Ectodermal cell (in vitro differentiated cells): ENCODE results near the gene KNOP1.

Experiments used
- H3K27ac ChIP-seq: 2 replicates; pipeline ENCODE4 v1.7.0; 2013; ENCODE audit warnings: mild to moderate bottlenecking, low read depth, low read length; ENCODE audit not compliant: insufficient read depth, poor library complexity, severe bottlenecking
- H3K27me3 ChIP-seq: 2 replicates; pipeline ENCODE4 v1.7.0; 2013; ENCODE audit warnings: mild to moderate bottlenecking, low read length; ENCODE audit not compliant: insufficient read depth, control insufficient read depth, poor library complexity, severe bottlenecking
- H3K36me3 ChIP-seq: one replicate; pipeline ENCODE4 v1.7.0; 2013; ENCODE audit warnings: low read length; ENCODE audit not compliant: control insufficient read depth, insufficient read depth
- H3K4me1 ChIP-seq: one replicate; pipeline ENCODE4 v1.7.0; 2013; ENCODE audit warnings: low read length; ENCODE audit not compliant: control insufficient read depth, insufficient read depth
- H3K4me3 ChIP-seq: 2 replicates; pipeline ENCODE4 v1.7.0; 2013; ENCODE audit warnings: low read depth, low read length, control low read depth; ENCODE audit not compliant: insufficient read depth
- H3K9me3 ChIP-seq: 2 replicates; pipeline ENCODE4 v1.7.0; 2013; ENCODE audit warnings: mild to moderate bottlenecking, low read length, moderate library complexity; ENCODE audit not compliant: control insufficient read depth
- WGBS, 2 experiments: methylation state at CpG; one replicate each; pipeline ENCODE4 v1.1.7; 2013; ENCODE audit warnings: missing lambda C conversion rate in 2 of 2; 5-methylcytosine and 5-hydroxymethylcytosine counted together

Gene KNOP1

DNA sequence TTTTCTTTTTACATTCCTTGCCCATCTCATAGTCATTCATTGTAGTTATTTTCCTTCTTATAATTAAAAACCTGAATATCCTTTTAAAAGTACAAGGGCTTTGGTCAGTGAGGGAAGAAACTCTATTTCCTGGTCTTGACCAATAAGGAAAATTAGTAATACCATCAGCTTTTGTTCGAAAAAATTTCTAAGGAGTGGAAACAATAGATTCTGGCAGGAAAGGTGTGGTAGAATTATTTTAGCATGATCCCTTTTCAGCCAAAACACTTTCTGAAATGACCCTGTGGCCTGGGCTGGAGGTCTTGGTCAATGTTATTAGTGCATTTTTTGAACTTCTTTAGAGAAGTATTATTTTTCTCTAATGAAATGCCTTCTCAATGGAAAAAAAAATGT is 36.6 kb upstream of the KNOP1 start:
- H3K4me3 ChIP-seq = no peak overlapping the region
- no peaks in the 10 kb centered on the region for H3K9me3 ChIP-seq
- H3K27ac ChIP-seq = no peak overlapping the region
- H3K27me3 ChIP-seq = no peaks in the 10 kb centered on the region
- WGBS, 2 experiments = 96 to 100% methylated on average over 1 of the region's 1 CpG
- no peaks in the 10 kb centered on the region for H3K36me3 ChIP-seq
- no peaks in the 10 kb centered on the region for H3K4me1 ChIP-seq

DNA sequence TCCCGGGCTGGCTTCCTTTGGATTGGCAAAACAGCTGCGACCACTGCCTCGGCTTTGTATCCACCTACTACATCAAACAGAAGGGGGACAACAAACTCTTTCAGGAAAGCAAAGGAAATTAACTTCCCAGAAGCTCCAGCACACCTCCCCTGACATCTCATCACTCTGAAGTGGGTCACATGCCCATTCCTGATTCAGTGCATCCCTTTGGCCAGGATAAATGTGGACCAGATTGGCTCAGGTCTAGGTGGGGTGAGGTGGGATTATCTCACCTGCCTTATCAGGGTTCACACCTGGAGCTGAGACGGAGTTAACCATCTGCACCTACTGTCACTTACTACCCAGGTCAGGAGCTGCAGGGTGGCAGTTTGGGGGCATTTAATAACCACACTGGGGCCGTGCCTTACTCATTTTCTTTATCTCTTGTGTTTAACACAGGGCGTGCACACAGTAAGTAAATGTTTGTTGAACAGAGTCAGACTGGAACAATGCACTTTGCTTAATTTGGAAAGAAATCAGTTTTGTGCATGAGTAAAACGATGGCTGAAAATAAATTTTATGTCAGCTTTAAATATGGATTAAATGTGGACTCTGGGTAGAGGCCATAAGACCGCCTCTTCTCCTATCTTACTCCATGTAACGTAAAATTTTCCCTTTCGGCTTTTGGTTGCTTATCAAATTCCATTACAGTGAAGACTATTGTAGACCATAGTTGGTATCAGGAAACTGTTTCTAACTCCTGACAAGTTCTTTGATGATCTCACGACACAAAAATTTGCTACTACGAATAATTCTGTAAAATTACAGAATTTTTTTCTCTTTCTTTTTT is 36.0 kb upstream of the KNOP1 start:
- Histone ChIP-seq H3K27me3 (peaks cover under 1% of the 10 kb centered on the region), H3K27ac (no peak overlapping the region), H3K9me3 (no peaks in the 10 kb centered on the region), H3K36me3 (no peaks in the 10 kb centered on the region), H3K4me3 (no peak overlapping the region), H3K4me1 (no peaks in the 10 kb centered on the region)
- WGBS, 2 experiments = 93 to 94% methylated on average over 12 of the region's 12 CpGs

DNA sequence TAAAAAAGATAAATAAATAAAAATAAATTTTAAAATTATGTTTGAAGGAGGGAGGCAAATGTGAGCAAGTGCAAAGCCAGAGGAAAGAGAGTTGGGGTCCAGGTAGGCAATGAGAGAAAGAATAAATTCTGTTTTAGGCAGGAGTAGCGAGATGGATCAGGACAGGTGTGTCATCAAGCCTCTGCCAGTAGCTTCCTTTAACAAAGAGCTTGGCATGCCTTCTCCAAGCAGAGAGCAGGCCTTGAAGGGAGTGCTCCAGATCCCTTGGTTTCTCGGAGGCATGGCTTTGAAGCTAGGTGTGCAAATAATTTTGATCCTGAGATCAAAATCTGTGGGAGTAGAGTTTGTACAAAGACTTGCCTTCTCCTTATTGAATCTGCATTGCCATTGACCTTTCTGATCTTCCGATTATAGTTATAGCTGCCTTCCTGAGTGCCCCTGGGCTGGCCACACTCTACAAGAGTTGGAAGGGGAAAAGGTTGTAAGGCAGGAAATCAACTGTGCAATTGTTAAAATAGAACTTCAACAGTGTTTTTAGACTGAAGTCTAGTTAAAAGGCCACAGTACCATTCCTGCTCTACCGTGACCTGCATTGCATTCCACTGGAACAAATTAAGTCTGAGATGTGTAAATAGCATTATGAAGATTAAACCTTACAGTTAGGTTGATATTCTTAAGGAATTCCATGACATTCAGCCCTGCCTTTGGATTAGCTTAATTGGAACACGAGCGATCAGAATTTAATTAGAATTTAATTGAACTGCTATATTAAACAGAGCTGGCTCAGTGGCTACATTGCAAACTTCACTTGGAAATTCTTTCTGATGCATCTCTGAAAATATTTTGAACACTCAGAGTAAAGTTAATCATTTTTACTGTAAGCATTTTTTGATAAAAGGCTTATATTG is 33.7 kb upstream of the KNOP1 start:
- Histone ChIP-seq H3K36me3 (no peaks in the 10 kb centered on the region), H3K9me3 (no peaks in the 10 kb centered on the region), H3K27me3 (peaks cover 4% of the 10 kb centered on the region), H3K4me3 (no peak overlapping the region), H3K4me1 (peaks cover 10% of the 10 kb centered on the region), H3K27ac (no peak overlapping the region)
- 93 to 98% methylated on average over 6 of the region's 6 CpGs for WGBS, 2 experiments

DNA sequence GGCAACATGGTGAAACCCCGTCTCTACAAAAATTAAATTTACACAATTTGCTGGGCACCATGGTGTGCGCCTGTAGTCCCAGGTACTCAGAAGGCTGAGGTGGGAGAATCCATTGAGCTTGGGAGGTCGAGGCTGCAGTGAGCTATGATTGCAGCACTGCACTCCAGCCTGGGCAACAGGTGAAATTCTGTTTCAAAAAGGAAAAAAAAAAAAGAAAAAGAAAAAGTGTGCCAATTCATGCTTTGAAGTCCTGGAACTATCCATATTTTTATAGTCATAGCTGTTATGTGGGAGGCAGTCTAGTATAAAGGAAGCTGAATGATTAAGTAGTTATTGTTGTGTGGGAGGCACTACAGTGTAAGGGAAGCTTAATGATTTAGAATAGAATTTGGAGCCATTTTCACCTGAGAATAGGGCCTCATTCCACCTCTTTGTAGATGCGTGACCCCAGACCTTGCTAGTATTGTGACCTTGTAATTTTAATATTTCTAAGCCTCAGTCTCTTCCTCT is 31.6 kb upstream of the KNOP1 start:
- peaks cover 29% of the 10 kb centered on the region for H3K4me1 ChIP-seq
- no peak overlapping the region for H3K27ac ChIP-seq
- H3K36me3 ChIP-seq = no peaks in the 10 kb centered on the region
- peaks cover 4% of the 10 kb centered on the region for H3K27me3 ChIP-seq
- H3K4me3 ChIP-seq = no peak overlapping the region
- 95% methylated on average over 4 of the region's 4 CpGs for WGBS, 2 experiments
- H3K9me3 ChIP-seq = no peaks in the 10 kb centered on the region

DNA sequence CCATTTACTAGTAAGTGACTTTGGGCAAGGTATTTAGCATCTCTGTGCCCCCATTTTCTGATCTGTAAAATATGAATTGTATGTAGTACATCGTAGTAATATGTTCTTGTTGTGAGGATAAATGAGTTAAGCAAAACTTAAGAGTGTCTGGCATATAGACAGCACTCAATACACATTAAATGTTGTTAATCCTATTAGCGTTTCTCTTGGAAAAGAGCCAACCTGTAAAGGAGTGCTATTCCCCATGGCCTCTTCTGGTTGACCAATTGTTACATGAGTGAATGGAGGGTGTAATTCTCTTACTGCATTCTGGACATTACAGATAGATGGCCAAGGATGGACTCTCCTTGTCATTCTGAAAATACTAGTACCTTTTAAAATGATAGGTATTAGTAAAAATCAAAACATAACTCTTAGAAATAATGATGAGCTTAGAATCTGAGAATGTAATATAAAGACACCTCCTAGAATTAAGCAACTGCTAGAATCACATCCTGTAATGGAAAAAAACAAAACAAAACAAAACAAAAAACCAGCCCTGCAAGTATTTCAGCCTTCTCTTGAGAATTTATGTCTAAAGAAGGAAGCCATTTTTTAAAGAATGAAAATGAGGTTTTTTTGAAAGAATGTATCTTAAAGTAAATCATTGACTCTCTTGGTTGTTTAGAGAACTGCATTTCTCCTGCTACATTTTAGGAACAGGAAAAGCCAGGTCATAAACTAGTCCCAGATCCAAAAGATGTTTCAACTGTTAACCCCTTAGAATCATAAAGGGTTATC is 30.6 kb upstream of the KNOP1 start:
- peaks cover 4% of the 10 kb centered on the region for H3K27me3 ChIP-seq
- H3K4me3 ChIP-seq = no peak overlapping the region
- H3K36me3 ChIP-seq = no peaks in the 10 kb centered on the region
- WGBS, 2 experiments = 95 to 100% methylated on average over 2 of the region's 2 CpGs
- H3K27ac ChIP-seq = no peak overlapping the region
- no peaks in the 10 kb centered on the region for H3K9me3 ChIP-seq
- H3K4me1 ChIP-seq = peaks cover 33% of the 10 kb centered on the region

DNA sequence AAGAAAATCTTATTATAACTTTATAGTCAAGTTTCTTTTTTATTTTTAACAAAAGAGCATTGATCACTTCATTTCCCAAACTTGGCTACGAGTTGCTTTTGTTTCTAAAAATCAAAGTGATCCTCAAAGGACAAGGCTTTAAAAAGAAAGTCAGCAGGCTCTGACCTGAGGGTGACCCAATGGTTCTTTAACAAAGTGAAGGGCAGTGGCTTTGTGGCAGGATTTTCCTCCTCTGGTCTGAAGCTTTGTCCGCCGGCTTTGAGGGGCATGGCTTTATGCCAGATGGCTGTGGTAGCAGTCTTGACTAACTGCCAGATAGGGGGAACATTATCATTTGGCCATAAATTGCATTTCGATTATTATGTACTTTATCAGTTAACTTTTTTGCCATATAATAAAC is 28.5 kb upstream of the KNOP1 start:
- Histone ChIP-seq H3K4me1 (peaks cover 41% of the 10 kb centered on the region), H3K9me3 (no peaks in the 10 kb centered on the region), H3K27ac (peak overlapping the region; percentile 65), H3K4me3 (no peak overlapping the region), H3K27me3 (peaks cover 4% of the 10 kb centered on the region), H3K36me3 (no peaks in the 10 kb centered on the region)
- WGBS, 2 experiments = 28 to 30% methylated on average over 4 of the region's 4 CpGs

DNA sequence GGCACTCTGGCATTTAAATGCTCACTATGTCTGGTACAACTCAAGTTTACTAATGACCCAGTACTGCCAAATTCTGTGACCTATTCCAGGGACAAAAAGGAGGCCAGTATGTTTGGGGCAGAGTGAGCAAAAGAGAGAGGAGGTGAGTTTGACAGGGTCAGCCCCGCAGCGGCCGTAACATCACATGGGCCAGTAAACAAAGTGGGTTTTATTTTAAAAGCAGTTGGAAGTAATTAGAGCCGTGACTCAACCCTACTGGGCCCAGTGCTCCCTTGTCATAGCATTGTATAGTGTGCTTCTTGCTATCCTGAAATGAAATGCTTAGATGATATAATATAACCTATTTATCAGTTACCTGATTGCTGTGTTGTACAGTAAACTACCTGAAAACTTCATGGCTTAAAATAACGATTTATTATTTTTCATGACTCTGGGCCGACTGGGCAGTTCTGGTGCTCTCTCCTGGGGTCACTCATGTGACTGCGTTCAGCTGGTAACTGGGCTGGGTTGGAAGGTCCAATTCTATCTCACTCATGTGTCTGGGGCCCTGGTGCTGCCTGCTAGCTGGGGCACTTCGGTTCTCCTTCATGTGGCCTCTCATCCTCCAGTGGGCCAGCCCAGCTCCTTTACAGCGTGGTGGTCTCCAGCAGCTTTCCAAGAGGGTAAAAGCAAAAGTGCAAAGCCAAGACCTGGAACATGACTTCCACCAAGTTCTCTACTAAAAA is 27.4 kb upstream of the KNOP1 start:
- no peaks in the 10 kb centered on the region for H3K9me3 ChIP-seq
- WGBS, 2 experiments = 69 to 71% methylated on average over 9 of the region's 9 CpGs
- peaks cover 41% of the 10 kb centered on the region for H3K4me1 ChIP-seq
- H3K27me3 ChIP-seq = peaks cover 4% of the 10 kb centered on the region
- no peak overlapping the region for H3K4me3 ChIP-seq
- H3K27ac ChIP-seq = no peak overlapping the region
- H3K36me3 ChIP-seq = no peaks in the 10 kb centered on the region

DNA sequence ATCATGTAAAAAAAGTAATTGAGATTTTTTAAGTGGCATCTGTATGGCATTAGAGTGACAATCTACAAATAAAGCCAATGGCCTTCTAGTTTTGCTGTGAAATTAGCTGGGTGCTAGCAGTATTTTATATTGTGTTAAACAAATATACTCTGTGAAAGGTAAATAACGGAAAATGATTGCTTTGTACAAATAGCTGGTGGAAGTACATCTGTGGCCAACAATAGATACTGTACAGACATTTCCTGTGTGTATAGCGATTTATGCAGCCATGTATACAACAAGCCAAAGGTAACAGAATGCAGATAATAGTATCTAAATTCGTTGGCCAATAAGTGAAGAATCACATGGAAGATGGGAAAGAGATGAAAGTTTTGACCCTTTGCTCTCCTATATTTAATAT is 26.6 kb upstream of the KNOP1 start:
- Histone ChIP-seq H3K9me3 (no peaks in the 10 kb centered on the region), H3K4me3 (no peak overlapping the region), H3K27me3 (peaks cover 4% of the 10 kb centered on the region), H3K36me3 (no peaks in the 10 kb centered on the region), H3K27ac (no peak overlapping the region), H3K4me1 (peaks cover 41% of the 10 kb centered on the region)
- 90 to 93% methylated on average over 3 of the region's 3 CpGs for WGBS, 2 experiments

DNA sequence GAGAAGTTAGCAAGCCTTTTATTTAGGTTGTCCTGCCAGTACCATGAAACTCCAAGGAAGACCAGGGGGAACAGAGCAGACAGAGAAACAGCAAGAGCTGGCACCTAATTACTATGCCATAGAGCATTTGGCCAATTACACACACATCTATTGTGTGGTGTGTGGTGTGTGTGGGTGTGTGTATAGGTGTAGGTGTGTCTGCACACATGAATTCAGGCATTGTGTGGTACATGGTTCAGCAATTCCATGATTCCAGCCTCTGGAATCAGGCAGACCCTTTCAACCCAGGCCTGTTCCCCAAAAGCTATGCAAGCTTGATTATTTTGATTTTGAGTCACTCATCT is 25.8 kb upstream of the KNOP1 start:
- Histone ChIP-seq H3K9me3 (no peaks in the 10 kb centered on the region), H3K36me3 (no peaks in the 10 kb centered on the region), H3K4me3 (no peak overlapping the region), H3K27ac (no peak overlapping the region), H3K27me3 (peaks cover under 1% of the 10 kb centered on the region), H3K4me1 (peaks cover 41% of the 10 kb centered on the region)
